Mucosa of rectum (tissue), 2 donors: ENCODE measurements around the gene CNN3.
"Not testable (repeated sequence)": the region's sequence is repeated elsewhere in the genome, so short reads cannot be mapped to it uniquely, and the experiment has no call there.

Experiments
- H3K27ac ChIP-seq, 2 donors: one replicate each; pipeline ENCODE4 v1.7.0; 2013; ENCODE audit warnings: inconsistent platforms in 2 of 2, low read depth in 2 of 2, low read length in 2 of 2
- H3K27me3 ChIP-seq, 2 donors: one replicate each; pipeline ENCODE4 v1.7.0; 2013; ENCODE audit warnings: low read length in 2 of 2; ENCODE audit not compliant: control insufficient read depth in 2 of 2, insufficient read depth in 2 of 2
- H3K36me3 ChIP-seq, 2 donors: one replicate each; pipeline ENCODE4 v1.7.0; 2013; ENCODE audit warnings: low read length in 2 of 2; ENCODE audit not compliant: control insufficient read depth in 2 of 2, insufficient read depth in 2 of 2
- H3K4me1 ChIP-seq, 2 donors: one replicate each; pipeline ENCODE4 v1.7.0; 2013; ENCODE audit warnings: low read length in 2 of 2, mild to moderate bottlenecking in 1 of 2; ENCODE audit not compliant: control insufficient read depth in 2 of 2, insufficient read depth in 2 of 2
- H3K4me3 ChIP-seq, 2 donors: one replicate each; pipeline ENCODE4 v1.7.0; 2013; ENCODE audit warnings: low read length in 2 of 2
- H3K9ac ChIP-seq, 2 donors: one replicate each; pipeline ENCODE4 v1.7.0; 2013; ENCODE audit warnings: low read length in 2 of 2, low read depth in 1 of 2, mild to moderate bottlenecking in 1 of 2
- H3K9me3 ChIP-seq, 2 donors: one replicate each; pipeline ENCODE4 v1.7.0; 2013; ENCODE audit warnings: low read length in 2 of 2; ENCODE audit not compliant: control insufficient read depth in 2 of 2
- donor health status: healthy.
- donor health status: Normal muscosa, but diverticular disease.

CNN3 gene

DNA sequence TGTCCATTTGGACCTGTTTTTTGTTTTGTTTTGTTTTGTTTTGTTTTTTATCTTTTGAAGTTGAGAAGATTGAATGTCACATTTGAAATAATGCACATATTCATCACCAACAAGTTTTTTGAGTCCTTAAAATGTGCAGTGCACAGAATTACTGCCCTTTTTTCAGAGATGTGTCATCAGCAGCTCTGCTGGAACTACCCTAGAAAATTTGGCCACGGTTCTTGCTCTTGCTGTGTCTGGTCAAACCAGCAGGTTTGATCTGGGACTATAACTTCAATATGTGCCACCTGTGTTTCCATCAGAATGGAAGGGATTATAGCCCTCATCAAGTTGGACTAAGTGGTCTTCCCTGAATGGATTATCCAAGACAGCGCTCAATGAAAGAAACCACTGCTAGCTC, 24.1 kb upstream of the CNN3 start:
- no peaks in the 10 kb centered on the region for H3K36me3 ChIP-seq
- no peak overlapping the region for H3K27ac ChIP-seq
- H3K4me1 ChIP-seq, result peaks cover 5 to 23% of the 10 kb centered on the region in 2 donors
- no peaks in the 10 kb centered on the region for H3K9me3 ChIP-seq
- H3K9ac ChIP-seq, result no peak overlapping the region
- H3K27me3 ChIP-seq, result no peaks in the 10 kb centered on the region
- H3K4me3 ChIP-seq, result no peak overlapping the region

DNA sequence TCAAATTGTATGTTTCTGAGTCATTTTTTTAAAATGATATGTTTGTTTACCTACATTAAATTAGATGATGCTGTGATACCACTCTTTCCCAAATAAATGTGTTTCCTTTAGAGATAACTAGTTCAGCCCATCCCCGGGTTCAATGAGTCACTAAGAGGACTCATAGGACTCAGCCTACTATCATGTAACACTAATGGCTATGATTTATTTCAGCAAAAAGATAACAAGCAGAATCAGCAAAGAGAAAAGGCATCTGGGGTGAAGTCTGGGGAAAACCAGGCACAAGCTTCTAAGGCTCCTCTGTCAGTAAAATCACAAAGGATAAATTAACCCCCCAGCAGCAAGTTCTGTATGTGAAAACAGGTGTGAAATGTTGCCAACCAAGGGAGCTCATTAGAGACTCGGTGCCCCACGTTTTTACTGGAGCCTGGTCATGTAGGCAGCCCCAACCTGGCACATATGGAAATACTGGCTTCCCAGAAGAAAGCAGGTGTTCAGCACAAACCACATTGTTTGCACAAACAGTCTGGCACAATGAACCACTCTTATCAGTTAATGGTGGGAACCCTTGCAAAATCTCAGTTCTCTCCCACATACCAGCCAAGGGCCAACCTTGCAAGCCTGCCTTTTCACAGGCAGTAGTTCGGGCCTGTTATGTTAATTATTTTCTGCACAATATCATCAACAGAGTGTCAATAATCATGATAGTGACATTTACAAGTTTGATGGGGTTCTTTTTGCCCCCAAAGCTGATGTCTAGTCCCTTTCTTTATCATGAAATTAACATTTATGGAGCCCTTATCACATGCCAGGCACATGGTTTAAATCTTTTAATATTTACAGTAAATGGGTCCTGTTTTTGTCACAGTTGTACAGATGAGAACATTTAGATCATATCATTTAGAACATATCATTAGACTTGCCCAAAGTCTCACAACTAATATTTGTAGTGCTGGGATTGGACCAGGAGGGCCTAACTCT, 23.1 kb upstream of the CNN3 start:
- H3K36me3 ChIP-seq, result no peaks in the 10 kb centered on the region
- peaks cover 5 to 17% of the 10 kb centered on the region in 2 donors for H3K4me1 ChIP-seq
- no peak overlapping the region for H3K27ac ChIP-seq
- H3K4me3 ChIP-seq, result no peak overlapping the region
- no peaks in the 10 kb centered on the region for H3K27me3 ChIP-seq
- H3K9me3 ChIP-seq, result no peaks in the 10 kb centered on the region
- no peak overlapping the region for H3K9ac ChIP-seq

DNA sequence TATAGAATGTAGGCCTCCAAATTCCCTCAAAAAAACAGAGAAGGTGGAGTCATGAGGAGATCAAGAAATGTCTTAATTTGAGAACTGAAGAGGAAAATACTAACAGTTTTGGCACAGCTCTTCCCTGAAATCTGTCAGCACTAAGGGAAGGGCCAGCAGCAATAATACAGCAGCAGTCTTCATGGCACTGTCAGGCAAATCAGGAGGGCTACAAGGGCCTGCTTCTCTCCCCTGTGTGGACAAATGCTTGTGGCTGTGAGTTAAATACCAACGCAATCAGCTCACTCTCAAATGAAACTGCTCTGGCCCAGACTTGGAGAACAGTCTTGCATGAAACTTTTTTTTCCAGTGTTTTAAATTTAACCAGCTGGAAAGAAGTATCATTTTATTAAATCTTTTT, 20.5 kb upstream of the CNN3 start:
- Histone ChIP-seq H3K27ac (peak overlapping the region in 1 of 2 donors; percentile 13), H3K4me3 (no peak overlapping the region), H3K4me1 (peaks cover 4 to 12% of the 10 kb centered on the region in 2 donors), H3K9ac (no peak overlapping the region), H3K36me3 (no peaks in the 10 kb centered on the region), H3K27me3 (no peaks in the 10 kb centered on the region), H3K9me3 (no peaks in the 10 kb centered on the region)

DNA sequence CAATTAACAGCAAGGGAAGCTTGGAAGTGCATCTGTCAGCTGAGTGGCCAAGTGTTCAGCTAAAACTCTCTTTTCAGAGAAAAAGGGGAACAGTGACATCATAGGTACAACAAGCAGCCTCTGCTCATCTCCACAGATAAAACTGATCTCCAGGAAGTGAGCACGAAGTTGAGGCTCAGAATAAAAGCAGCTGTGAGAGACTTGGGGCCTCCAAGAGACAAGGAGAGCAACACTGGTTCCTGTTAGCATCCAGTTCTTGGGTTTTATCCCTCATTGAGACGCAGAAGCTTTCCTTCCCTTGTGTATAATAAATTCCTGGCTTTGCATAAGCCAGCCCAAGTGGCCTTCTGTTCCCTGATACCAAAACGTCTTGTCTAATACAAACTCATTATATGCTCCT, 20.0 kb upstream of the CNN3 start:
- no peak overlapping the region for H3K9ac ChIP-seq
- no peak overlapping the region for H3K4me3 ChIP-seq

DNA sequence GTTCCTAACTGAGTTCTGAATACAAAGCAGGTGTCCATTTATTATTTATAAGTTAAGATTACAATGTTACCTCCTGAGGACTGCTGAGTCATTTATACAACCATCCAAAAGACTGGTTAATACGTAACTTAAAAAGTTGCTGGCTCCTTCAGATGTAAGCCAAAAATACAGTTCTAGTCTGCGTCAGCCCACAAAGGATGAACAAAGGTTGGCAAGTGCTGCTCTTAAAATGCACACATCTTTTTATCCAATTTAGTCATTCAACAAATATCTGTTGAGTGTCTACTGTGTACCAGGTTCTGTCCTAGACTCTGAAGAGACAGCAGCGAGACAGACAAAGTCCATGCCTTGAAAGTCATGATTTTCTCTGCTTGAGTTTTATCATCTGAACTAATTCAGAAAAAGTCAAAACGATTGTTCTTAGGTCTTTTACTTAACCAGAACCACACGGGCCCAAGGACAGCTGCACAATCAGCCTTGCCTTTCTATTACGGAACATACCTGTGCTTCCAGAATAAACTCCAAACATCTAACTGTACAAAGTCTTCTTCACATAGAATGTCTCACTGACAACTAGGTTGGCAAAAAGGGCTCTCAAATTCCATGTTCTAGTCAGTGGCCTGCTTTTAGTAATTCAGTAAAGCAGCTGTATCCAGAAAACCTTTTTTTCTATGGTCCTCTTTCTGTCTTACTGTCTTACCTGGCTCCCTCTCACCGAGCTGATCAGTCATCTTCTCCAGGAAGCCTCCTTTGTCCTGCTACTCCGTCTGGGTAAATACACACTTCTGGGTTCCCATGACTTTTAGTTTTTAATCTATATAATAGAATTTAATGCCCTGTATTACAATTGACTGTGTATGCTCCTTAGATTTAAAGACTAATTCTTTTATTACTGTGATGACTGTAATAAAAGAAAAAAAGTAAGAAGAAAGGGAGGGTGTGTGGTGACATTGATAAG, 15.5 kb upstream of the CNN3 start:
- no peak overlapping the region for H3K9ac ChIP-seq
- peaks cover 7 to 14% of the 10 kb centered on the region in 2 donors for H3K4me1 ChIP-seq
- no peak overlapping the region for H3K4me3 ChIP-seq
- H3K9me3 ChIP-seq, result no peaks in the 10 kb centered on the region
- peak overlapping the region in 1 of 2 donors; percentile 11 for H3K27ac ChIP-seq
- H3K36me3 ChIP-seq, result no peaks in the 10 kb centered on the region
- H3K27me3 ChIP-seq, result no peaks in the 10 kb centered on the region

More for the DNA sequence above, 20.0 kb upstream of the CNN3 start:
- peaks cover 7 to 17% of the 10 kb centered on the region in 2 donors for H3K4me1 ChIP-seq
- H3K27me3 ChIP-seq, result no peaks in the 10 kb centered on the region
- no peaks in the 10 kb centered on the region for H3K9me3 ChIP-seq
- H3K36me3 ChIP-seq, result no peaks in the 10 kb centered on the region
- H3K27ac ChIP-seq, result peak overlapping the region in 1 of 2 donors; percentile 13

DNA sequence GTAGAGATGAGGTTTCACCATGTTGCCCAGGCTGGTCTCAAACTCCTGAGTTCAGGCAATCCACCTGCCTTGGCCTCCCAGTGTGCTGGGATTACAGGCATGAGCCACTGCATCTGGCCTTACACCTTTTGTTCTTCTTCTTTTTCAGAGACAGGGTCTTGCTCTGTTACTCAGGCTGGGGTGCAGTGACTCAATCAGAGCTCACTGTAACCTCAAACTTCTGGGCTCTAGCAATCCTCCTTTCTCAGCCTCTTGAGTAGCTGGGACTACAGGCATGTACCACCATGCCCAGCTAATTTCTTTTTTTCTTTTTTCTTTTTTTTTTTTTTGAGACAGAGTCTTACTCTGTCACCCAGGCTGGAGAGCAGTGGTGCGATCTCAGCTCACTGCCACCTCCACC, 14.6 kb upstream of the CNN3 start:
- peaks cover 7 to 10% of the 10 kb centered on the region in 2 donors for H3K4me1 ChIP-seq
- not testable (repeated sequence) for H3K27ac ChIP-seq, H3K36me3 ChIP-seq, H3K27me3 ChIP-seq, H3K4me3 ChIP-seq, H3K9me3 ChIP-seq, H3K9ac ChIP-seq

DNA sequence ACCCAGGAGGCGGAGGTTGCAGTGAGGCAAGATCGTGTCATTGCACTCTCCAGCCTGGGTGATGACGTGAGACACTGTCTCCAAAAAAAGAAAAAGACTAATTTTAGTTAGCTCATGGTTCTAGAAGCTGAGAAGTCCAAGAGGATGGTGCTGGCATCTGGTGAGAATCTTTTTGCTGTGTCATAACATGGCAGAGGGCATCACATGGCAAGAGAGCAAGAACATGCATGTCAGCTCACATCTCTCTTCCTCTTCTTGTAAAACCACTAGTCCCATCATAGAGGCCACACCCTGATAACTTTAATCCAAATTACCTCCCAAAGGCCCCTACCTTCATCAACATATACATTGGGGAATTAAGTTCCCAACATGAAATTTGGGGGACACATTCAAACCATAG, 13.8 kb upstream of the CNN3 start:
- H3K9ac ChIP-seq, result no peak overlapping the region

DNA sequence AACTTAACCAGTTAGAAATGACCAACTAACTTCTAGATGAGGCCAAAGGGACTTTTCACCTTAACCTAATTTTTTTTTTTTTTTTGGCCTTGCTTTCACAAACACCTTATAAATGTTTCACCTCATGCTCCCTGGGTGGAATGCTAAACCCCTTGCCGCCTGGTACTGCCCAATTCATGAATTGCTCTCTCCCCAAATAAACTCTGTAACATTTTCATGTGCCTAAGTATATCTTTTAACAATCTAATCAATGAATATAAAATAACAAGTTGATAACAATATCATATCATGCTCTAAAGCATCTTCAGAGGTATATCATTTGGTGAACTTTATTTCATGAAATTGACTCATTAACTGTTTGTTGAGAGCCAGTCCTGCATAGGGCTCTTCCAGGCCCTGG, 10.9 kb upstream of the CNN3 start:
- Histone ChIP-seq H3K9me3 (no peaks in the 10 kb centered on the region), H3K27ac (no peak overlapping the region), H3K36me3 (peaks cover 0 to 2% of the 10 kb centered on the region in 2 donors), H3K4me1 (peaks cover 7 to 8% of the 10 kb centered on the region in 2 donors), H3K9ac (no peak overlapping the region), H3K27me3 (no peaks in the 10 kb centered on the region), H3K4me3 (no peak overlapping the region)

More for the DNA sequence above, 13.8 kb upstream of the CNN3 start:
- no peaks in the 10 kb centered on the region for H3K9me3 ChIP-seq
- no peaks in the 10 kb centered on the region for H3K27me3 ChIP-seq
- H3K4me1 ChIP-seq, result peaks cover 7 to 8% of the 10 kb centered on the region in 2 donors
- no peaks in the 10 kb centered on the region for H3K36me3 ChIP-seq
- H3K4me3 ChIP-seq, result no peak overlapping the region
- H3K27ac ChIP-seq, result no peak overlapping the region

DNA sequence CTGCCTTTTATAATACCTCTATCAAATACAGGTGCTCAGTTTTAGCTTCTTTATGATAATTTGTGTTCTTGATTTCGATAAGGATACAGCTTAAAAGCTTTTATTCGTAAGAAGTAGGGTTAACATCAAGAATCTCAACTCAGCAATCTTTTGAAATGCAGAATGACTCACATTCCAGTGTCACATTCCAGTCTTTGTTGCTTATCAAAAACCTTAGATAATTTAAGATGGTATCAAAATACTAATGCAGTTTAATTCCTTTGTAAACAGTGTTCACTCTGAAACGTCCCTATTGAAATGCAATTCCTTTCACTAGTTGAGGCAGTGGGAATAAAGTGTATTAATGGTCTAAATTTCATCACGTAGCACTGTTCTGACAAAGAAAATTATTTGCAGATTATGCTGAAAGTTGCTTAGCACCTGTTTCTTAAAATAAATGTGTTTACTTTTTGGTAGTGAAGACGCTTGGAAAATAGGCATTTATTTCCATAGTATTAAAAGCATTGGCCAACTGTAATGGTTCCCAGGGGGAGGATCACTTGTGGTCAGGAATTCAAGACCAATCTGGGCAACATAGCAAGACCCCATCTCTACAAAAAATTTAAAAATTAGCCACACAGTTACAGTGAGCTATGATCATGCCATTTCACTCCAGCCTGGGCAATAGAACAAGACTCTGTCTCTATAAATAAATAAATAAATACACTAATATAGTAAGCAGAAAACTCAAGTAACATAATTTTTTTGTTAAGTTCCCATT, 10.1 kb upstream of the CNN3 start:
- Histone ChIP-seq H3K27ac (no peak overlapping the region), H3K4me1 (peaks cover 1 to 3% of the 10 kb centered on the region in 2 donors), H3K27me3 (no peaks in the 10 kb centered on the region), H3K9ac (no peak overlapping the region), H3K9me3 (no peaks in the 10 kb centered on the region), H3K4me3 (no peak overlapping the region), H3K36me3 (peaks cover 0 to 2% of the 10 kb centered on the region in 2 donors)
